GM18519 (cell line): Measurements from ENCODE around the gene CEP72.
"Not testable (repeated sequence)": the region's sequence is repeated elsewhere in the genome, so short reads cannot be mapped to it uniquely, and the experiment has no call there.

Experiments
- ATAC-seq: cut with Tn5 transposase; IDR thresholded peaks from one replicate; pipeline ENCODE4 v1.9.1; 2021; ENCODE audit warnings: mild to moderate bottlenecking, moderate library complexity; ENCODE audit not compliant: unreplicated experiment, low FRiP score

The CEP72 gene

GRCh38 chr5:610744-611730 is 1.1 kb upstream of the CEP72 start:
- no peak for ATAC-seq

GRCh38 chr5:612498-613424 is 621 bp downstream of the CEP72 start:
- ATAC-seq: peak; percentile 16

GRCh38 chr5:616484-617039 is 4.4 kb downstream of the CEP72 start:
- no peak for ATAC-seq

- no peak for ATAC-seq
Measured at GRCh38 chr5:617896-618295, 5.8 kb downstream of the CEP72 start.

GRCh38 chr5:618450-618849 is 6.3 kb downstream of the CEP72 start:
- ATAC-seq: no peak

- ATAC-seq: no peak
Measured at GRCh38 chr5:619444-619843, 7.3 kb downstream of the CEP72 start.

- ATAC-seq: no peak
Measured at GRCh38 chr5:620152-620551, 8.0 kb downstream of the CEP72 start.

- no peak for ATAC-seq
Measured at GRCh38 chr5:620586-621180, 8.5 kb downstream of the CEP72 start.

- no peak for ATAC-seq
Measured at GRCh38 chr5:621341-621761, 9.2 kb downstream of the CEP72 start.

- ATAC-seq: no peak
Measured at GRCh38 chr5:622359-622758, 10.2 kb downstream of the CEP72 start.

GRCh38 chr5:622946-623522 is 10.9 kb downstream of the CEP72 start:
- no peak for ATAC-seq

GRCh38 chr5:623531-623930 is 11.4 kb downstream of the CEP72 start:
- no peak for ATAC-seq

GRCh38 chr5:624118-624950 is 12.2 kb downstream of the CEP72 start:
- ATAC-seq: no peak

GRCh38 chr5:624951-625230 is 12.8 kb downstream of the CEP72 start:
- no peak for ATAC-seq

GRCh38 chr5:625516-625915 is 13.4 kb downstream of the CEP72 start:
- ATAC-seq: no peak

- ATAC-seq: no peak
Measured at GRCh38 chr5:626850-627249, 14.7 kb downstream of the CEP72 start.

GRCh38 chr5:627840-628239 is 15.7 kb downstream of the CEP72 start:
- ATAC-seq: no peak

GRCh38 chr5:628351-629205 is 16.4 kb downstream of the CEP72 start:
- ATAC-seq: not testable (repeated sequence)
